Measurements from ENCODE around the gene CLRN2.

DNA sequence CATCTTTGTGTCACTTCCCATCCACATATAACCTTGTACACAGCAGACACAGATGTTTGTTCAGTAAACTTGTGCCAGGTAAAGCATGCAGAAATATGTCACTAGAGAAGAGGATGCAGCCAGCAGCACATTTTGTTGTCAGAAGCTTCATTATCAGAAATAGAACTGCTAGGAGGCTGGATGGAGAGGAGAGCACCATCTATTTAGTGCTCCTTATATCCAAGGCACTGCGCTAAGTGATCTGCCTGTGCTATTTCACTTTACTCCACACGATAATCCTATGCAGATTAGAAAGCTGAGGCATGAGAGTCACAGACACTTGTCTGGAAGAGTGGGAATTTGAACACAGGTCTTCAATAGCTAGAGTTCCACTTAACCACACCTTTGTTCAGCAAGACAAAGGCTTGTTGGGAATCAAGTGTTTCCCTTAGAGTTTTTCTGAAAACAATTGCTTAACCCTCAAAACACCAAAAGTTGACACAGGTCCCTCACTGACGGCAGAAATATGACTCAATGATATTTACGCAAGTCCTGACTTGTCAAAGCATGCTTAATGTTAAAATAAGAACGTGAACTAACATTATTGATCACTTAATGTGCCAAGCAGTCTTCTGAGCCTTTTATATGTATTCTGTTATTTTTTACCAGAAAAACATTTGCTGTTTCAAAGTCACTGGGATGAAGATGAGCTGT is 1.8 kb upstream of the CLRN2 start:
- TF ChIP-seq, protein P1, sequence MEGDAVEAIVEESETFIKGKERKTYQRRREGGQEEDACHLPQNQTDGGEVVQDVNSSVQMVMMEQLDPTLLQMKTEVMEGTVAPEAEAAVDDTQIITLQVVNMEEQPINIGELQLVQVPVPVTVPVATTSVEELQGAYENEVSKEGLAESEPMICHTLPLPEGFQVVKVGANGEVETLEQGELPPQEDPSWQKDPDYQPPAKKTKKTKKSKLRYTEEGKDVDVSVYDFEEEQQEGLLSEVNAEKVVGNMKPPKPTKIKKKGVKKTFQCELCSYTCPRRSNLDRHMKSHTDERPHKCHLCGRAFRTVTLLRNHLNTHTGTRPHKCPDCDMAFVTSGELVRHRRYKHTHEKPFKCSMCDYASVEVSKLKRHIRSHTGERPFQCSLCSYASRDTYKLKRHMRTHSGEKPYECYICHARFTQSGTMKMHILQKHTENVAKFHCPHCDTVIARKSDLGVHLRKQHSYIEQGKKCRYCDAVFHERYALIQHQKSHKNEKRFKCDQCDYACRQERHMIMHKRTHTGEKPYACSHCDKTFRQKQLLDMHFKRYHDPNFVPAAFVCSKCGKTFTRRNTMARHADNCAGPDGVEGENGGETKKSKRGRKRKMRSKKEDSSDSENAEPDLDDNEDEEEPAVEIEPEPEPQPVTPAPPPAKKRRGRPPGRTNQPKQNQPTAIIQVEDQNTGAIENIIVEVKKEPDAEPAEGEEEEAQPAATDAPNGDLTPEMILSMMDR (IDR thresholded peaks at IDR 0.05) = no peak
- TF ChIP-seq POLR2AphosphoS5 (IDR thresholded peaks at IDR 0.05) = no peak
